HEK293 (cell line): ENCODE measurements around the gene UBE2G2.

Source experiments
- AEBP2 ChIP-seq: fragments of 450-650 bp; formaldehyde crosslinking; IDR thresholded peaks from 2 replicates; pipeline ENCODE4 v1.5.1; 2016; ENCODE audit warnings: missing biosample characterization, missing genetic modification characterization, borderline replicate concordance
- EGR2 ChIP-seq: fragments of 450-650 bp; formaldehyde crosslinking; IDR thresholded peaks from 2 replicates; pipeline ENCODE4 v1.5.1; 2016; ENCODE audit warnings: low read depth, missing biosample characterization, missing genetic modification characterization
- GFI1B ChIP-seq: fragments of 450-650 bp; formaldehyde crosslinking; IDR thresholded peaks from 2 replicates; pipeline ENCODE4 v1.5.1; 2016; ENCODE audit warnings: missing biosample characterization, missing genetic modification characterization
- GLI2 ChIP-seq: fragments of 450-650 bp; formaldehyde crosslinking; IDR thresholded peaks from 2 replicates; pipeline ENCODE4; 2017; ENCODE audit warnings: missing biosample characterization, missing genetic modification characterization, low read depth, borderline replicate concordance
- HOXA7 ChIP-seq: sonication (generic); formaldehyde crosslinking; IDR thresholded peaks from 2 replicates; pipeline ENCODE4 v1.8.1; 2022; ENCODE audit warnings: missing genetic modification reagents, borderline replicate concordance
- KLF17 ChIP-seq: fragments of 450-650 bp; formaldehyde crosslinking; IDR thresholded peaks from 2 replicates; pipeline ENCODE4 v1.5.1; 2016; ENCODE audit warnings: missing biosample characterization, missing genetic modification characterization
- PRDM1 ChIP-seq: fragments of 450-650 bp; formaldehyde crosslinking; IDR thresholded peaks from 2 replicates; pipeline ENCODE4; 2016; ENCODE audit warnings: missing biosample characterization, missing genetic modification characterization
- REPIN1 ChIP-seq: fragments of 450-650 bp; formaldehyde crosslinking; IDR thresholded peaks from 2 replicates; pipeline ENCODE4 v1.5.1; 2017; ENCODE audit warnings: missing biosample characterization, missing genetic modification characterization, low read depth
- SP7 ChIP-seq: fragments of 450-650 bp; formaldehyde crosslinking; IDR thresholded peaks from 2 replicates; pipeline ENCODE4 v1.5.1; 2016; ENCODE audit warnings: missing biosample characterization, missing genetic modification characterization
- ZBTB10 ChIP-seq: fragments of 450-650 bp; formaldehyde crosslinking; IDR thresholded peaks from 2 replicates; pipeline ENCODE4 v1.5.1; 2016; ENCODE audit warnings: missing biosample characterization, missing genetic modification characterization
- ZFP37 ChIP-seq: fragments of 450-650 bp; formaldehyde crosslinking; IDR thresholded peaks from 2 replicates; pipeline ENCODE4 v1.5.1; 2016; ENCODE audit warnings: missing biosample characterization, missing genetic modification characterization
- ZNF132 ChIP-seq: fragments of 450-650 bp; formaldehyde crosslinking; IDR thresholded peaks from 2 replicates; pipeline ENCODE4 v1.5.1; 2017; ENCODE audit warnings: missing biosample characterization, missing genetic modification characterization, borderline replicate concordance
- ZNF19 ChIP-seq: fragments of 450-650 bp; formaldehyde crosslinking; IDR thresholded peaks from 2 replicates; pipeline ENCODE4; 2016; ENCODE audit warnings: missing biosample characterization, missing genetic modification characterization, low read depth
- ZNF214 ChIP-seq: fragments of 450-650 bp; formaldehyde crosslinking; IDR thresholded peaks from 2 replicates; pipeline ENCODE4 v1.5.1; 2017; ENCODE audit warnings: missing biosample characterization, mild to moderate bottlenecking, missing genetic modification characterization, borderline replicate concordance
- ZNF23 ChIP-seq: fragments of 450-650 bp; formaldehyde crosslinking; IDR thresholded peaks from 2 replicates; pipeline ENCODE4 v1.5.1; 2016; ENCODE audit warnings: missing biosample characterization, missing genetic modification characterization, borderline replicate concordance
- ZNF274 ChIP-seq, 2 experiments: fragments of 200-500 bp in 1 of 2; fragments of 450-650 bp in 1 of 2; sonication (Bioruptor generic) in 1 of 2; formaldehyde crosslinking in 1 of 2; IDR thresholded peaks; 2 replicates each; pipeline versions ENCODE4 v1.5.1 to v1.6.1; 2014 to 2016; ENCODE audit warnings: borderline replicate concordance in 1 of 2, inconsistent platforms in 1 of 2, low read length in 1 of 2, missing biosample characterization in 1 of 2, missing genetic modification characterization in 1 of 2
- ZNF324 ChIP-seq: fragments of 450-650 bp; formaldehyde crosslinking; IDR thresholded peaks from 2 replicates; pipeline ENCODE4 v1.5.1; 2016; ENCODE audit warnings: missing biosample characterization, missing genetic modification characterization
- ZNF37A ChIP-seq: fragments of 450-650 bp; IDR thresholded peaks from 2 replicates; pipeline ENCODE4 v1.5.1; 2018; ENCODE audit warnings: missing biosample characterization, missing genetic modification characterization
- ZNF394 ChIP-seq: fragments of 450-650 bp; formaldehyde crosslinking; IDR thresholded peaks from 2 replicates; pipeline ENCODE4 v1.5.1; 2016; ENCODE audit warnings: missing biosample characterization, missing genetic modification characterization, mild to moderate bottlenecking, moderate library complexity, borderline replicate concordance
- ZNF544 ChIP-seq: fragments of 450-650 bp; formaldehyde crosslinking; IDR thresholded peaks from 2 replicates; pipeline ENCODE4 v1.5.0; 2017; ENCODE audit warnings: missing biosample characterization, missing genetic modification characterization
- ZNF548 ChIP-seq: fragments of 450-650 bp; formaldehyde crosslinking; IDR thresholded peaks from 2 replicates; pipeline ENCODE4 v1.5.1; 2016; ENCODE audit warnings: missing biosample characterization, missing genetic modification characterization
- ZNF610 ChIP-seq: fragments of 450-650 bp; formaldehyde crosslinking; IDR thresholded peaks from 2 replicates; pipeline ENCODE4 v1.5.1; 2016; ENCODE audit warnings: missing biosample characterization, missing genetic modification characterization, borderline replicate concordance
- ZNF623 ChIP-seq: fragments of 450-650 bp; formaldehyde crosslinking; IDR thresholded peaks from 2 replicates; pipeline ENCODE4 v1.5.1; 2016; ENCODE audit warnings: missing biosample characterization, missing genetic modification characterization
- ZNF624 ChIP-seq: fragments of 450-650 bp; formaldehyde crosslinking; IDR thresholded peaks from 2 replicates; pipeline ENCODE4 v1.5.1; 2017; ENCODE audit warnings: missing biosample characterization, missing genetic modification characterization
- ZNF830 ChIP-seq: fragments of 450-650 bp; IDR thresholded peaks from 2 replicates; pipeline ENCODE4 v1.5.0; 2018; ENCODE audit warnings: missing biosample characterization, missing genetic modification characterization, low read depth, mild to moderate bottlenecking, moderate library complexity
- ZSCAN16 ChIP-seq: fragments of 450-650 bp; formaldehyde crosslinking; IDR thresholded peaks from 2 replicates; pipeline ENCODE4 v1.5.1; 2016; ENCODE audit warnings: missing biosample characterization, missing genetic modification characterization
- ZSCAN18 ChIP-seq: fragments of 450-650 bp; formaldehyde crosslinking; IDR thresholded peaks from 2 replicates; pipeline ENCODE4 v1.5.1; 2016; ENCODE audit warnings: missing biosample characterization, missing genetic modification characterization
- ZSCAN5A ChIP-seq: fragments of 450-650 bp; formaldehyde crosslinking; IDR thresholded peaks from 2 replicates; pipeline ENCODE4 v1.5.1; 2016; ENCODE audit warnings: missing biosample characterization, missing genetic modification characterization

Gene UBE2G2

GRCh38 chr21:44801468-44802395 is at the start of gene UBE2G2 (continued):
- peak; percentile 55; the same call in 1 of the 2 replicates for TF ChIP-seq SP7 (tag by site-specific recombination)
- TF ChIP-seq GFI1B (tag by site-specific recombination): no peak
- TF ChIP-seq AEBP2: no peak
- no peak for TF ChIP-seq KLF17 (tag by site-specific recombination)
- TF ChIP-seq ZSCAN18 (tag by site-specific recombination): no peak
- no peak for TF ChIP-seq GLI2
- no peak for TF ChIP-seq HOXA7 (CRISPR knock-in tag)
- peak; percentile 34; the same call in 1 of the 2 replicates for TF ChIP-seq ZNF324 (tag by site-specific recombination)
- TF ChIP-seq ZNF544 (tag by site-specific recombination): no peak
- no peak for TF ChIP-seq ZFP37 (tag by site-specific recombination)
- TF ChIP-seq PRDM1 (tag by site-specific recombination): no peak
- TF ChIP-seq ZNF23 (tag by site-specific recombination): no peak
- TF ChIP-seq ZNF624 (tag by site-specific recombination): no peak
- TF ChIP-seq ZNF548: no peak
- TF ChIP-seq ZNF394 (tag by site-specific recombination): no peak
- TF ChIP-seq ZBTB10: no peak
- no peak for TF ChIP-seq ZNF214 (tag by site-specific recombination)
- no peak for TF ChIP-seq ZSCAN16 (tag by site-specific recombination)
- TF ChIP-seq ZNF37A (tag by site-specific recombination): 0 out of 2 replicates have a peak, but pooled peaks have one; percentile 55
- TF ChIP-seq ZNF274 (IDR thresholded peaks at IDR 0.05; ENCODE audit: low read length): no peak
- no peak for TF ChIP-seq ZNF274 (tag by site-specific recombination; IDR thresholded peaks at IDR 0.05; ENCODE audit: borderline replicate concordance)
- no peak for TF ChIP-seq ZNF610
- no peak for TF ChIP-seq ZNF19 (tag by site-specific recombination)
- no peak for TF ChIP-seq ZNF623
- TF ChIP-seq ZSCAN5A (tag by site-specific recombination): 0 out of 2 replicates have a peak, but pooled peaks have one; percentile 58
- TF ChIP-seq ZNF132 (tag by site-specific recombination): no peak
- TF ChIP-seq EGR2 (tag by site-specific recombination): no peak
- TF ChIP-seq REPIN1 (tag by site-specific recombination): 0 out of 2 replicates have a peak, but pooled peaks have one; percentile 17
- no peak for TF ChIP-seq ZNF830 (tag by site-specific recombination)
